ENCODE results near the gene BAHCC1. TPM values are rescaled to one million over a fixed set of nuclear protein-coding genes. Genes with fewer than 3 reads are reported as not detected.
A peak's percentile ranks its signal among the peaks of the same experiment; 100 is the strongest.

The BAHCC1 gene
- polyA plus RNA-seq, 1 experiment: 3.1 TPM

- CTCF ChIA-PET: interaction anchor here (1.0 to 1.8 kb wide), 3 partner anchors 84 to 147 kb away, joined by 3 to 6 read pairs (median 4); no protein-coding TSS in a partner anchor
- Histone ChIP-seq H3K4me3 (ENCODE audit: low read depth, low read length) (peak overlapping the region; percentile 43), H3K27me3 (ENCODE audit: control insufficient read depth, insufficient read depth, low read length) (no peaks in the 10 kb centered on the region), H3K36me3 (ENCODE audit: control insufficient read depth, insufficient read depth, low read length) (no peaks in the 10 kb centered on the region)
- POLR2A ChIA-PET: no interaction called here
- DNase-seq (ENCODE audit: low read depth): no peak
- no peak for TF ChIP-seq CTCF (IDR thresholded peaks at IDR 0.05; ENCODE audit: insufficient read depth, low read depth, low read length)
Observed at GRCh38 chr17:81400154-81400977, 5.1 kb downstream of the BAHCC1 start.

DNA sequence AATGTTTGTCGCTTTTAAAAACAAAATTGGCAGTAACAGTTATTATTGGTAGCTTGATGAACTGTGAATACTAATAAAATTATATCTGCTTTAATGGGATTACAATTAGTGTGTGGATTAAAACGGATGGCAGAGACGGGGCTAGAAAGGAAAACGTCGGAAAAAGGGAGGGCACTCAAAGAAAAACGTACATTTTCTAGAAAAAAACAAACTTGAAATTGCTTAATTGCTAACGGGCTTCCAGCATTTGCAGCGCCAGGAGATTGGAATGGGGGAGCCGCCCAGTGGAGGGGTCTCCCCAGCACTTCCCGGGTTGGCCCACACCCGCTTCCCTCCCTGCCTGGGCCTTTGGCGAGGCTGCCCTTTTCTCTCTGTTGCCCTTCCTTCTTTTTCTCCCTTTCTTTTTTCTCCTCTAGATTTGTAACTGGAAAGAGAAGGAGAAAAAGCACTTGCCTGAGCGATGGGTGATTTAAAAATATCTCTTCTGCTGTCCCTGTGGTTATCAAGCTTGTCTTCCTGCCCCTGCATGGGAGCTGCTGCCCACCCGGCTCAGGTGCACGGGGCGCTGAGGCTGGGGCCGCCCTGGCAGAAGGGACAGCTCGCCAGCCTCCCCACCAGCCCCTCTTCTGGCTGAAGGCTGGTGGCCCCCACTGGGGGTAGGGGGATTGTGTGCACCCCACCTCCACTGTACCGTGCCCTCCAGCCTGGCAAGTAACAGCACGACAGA lies 5.9 kb downstream of the BAHCC1 start:
- Histone ChIP-seq H3K4me3 (ENCODE audit: low read depth, low read length) (peak overlapping the region; percentile 43), H3K36me3 (ENCODE audit: control insufficient read depth, insufficient read depth, low read length) (no peaks in the 10 kb centered on the region), H3K27me3 (ENCODE audit: control insufficient read depth, insufficient read depth, low read length) (no peaks in the 10 kb centered on the region)
- ChIA-PET POLR2A (no interaction called here), CTCF (interaction anchor here (1.0 to 1.8 kb wide), 5 partner anchors 8 to 148 kb away, joined by 3 to 6 read pairs (median 4); no protein-coding TSS in a partner anchor)
- TF ChIP-seq CTCF (IDR thresholded peaks at IDR 0.05; ENCODE audit: insufficient read depth, low read depth, low read length): no peak
- DNase-seq (ENCODE audit: low read depth): no peak

- ChIA-PET POLR2A (no interaction called here), CTCF (interaction anchor here (0.9 to 1.8 kb wide), 6 partner anchors 8 to 147 kb away, joined by 3 to 7 read pairs (median 4); no protein-coding TSS in a partner anchor)
- no peak overlapping the region for H3K4me3 ChIP-seq (ENCODE audit: low read depth, low read length)
- DNase-seq (ENCODE audit: low read depth): no peak
- H3K27me3 ChIP-seq (ENCODE audit: control insufficient read depth, insufficient read depth, low read length): no peaks in the 10 kb centered on the region
- H3K36me3 ChIP-seq (ENCODE audit: control insufficient read depth, insufficient read depth, low read length): no peaks in the 10 kb centered on the region
- peak; percentile 43; the same call in 1 of the 2 replicates for TF ChIP-seq CTCF (IDR thresholded peaks at IDR 0.05; ENCODE audit: insufficient read depth, low read depth, low read length)
Observed at GRCh38 chr17:81401723-81402529, 6.7 kb downstream of the BAHCC1 start.

- DNase-seq (ENCODE audit: low read depth): no peak
- ChIA-PET CTCF (interaction anchor here (0.9 to 1.8 kb wide), 6 partner anchors 9 to 148 kb away, joined by 3 to 7 read pairs (median 4); no protein-coding TSS in a partner anchor), POLR2A (no interaction called here)
- H3K36me3 ChIP-seq (ENCODE audit: control insufficient read depth, insufficient read depth, low read length): no peaks in the 10 kb centered on the region
- no peak for TF ChIP-seq CTCF (IDR thresholded peaks at IDR 0.05; ENCODE audit: insufficient read depth, low read depth, low read length)
- no peak overlapping the region for H3K4me3 ChIP-seq (ENCODE audit: low read depth, low read length)
- no peaks in the 10 kb centered on the region for H3K27me3 ChIP-seq (ENCODE audit: control insufficient read depth, insufficient read depth, low read length)
Observed at GRCh38 chr17:81402530-81402941, 7.3 kb downstream of the BAHCC1 start.

All from BJ (cell line).